ENCODE results near the gene SSBP3. TPM values are rescaled to one million over a fixed set of nuclear protein-coding genes. Genes with fewer than 3 reads are reported as not detected.

The SSBP3 gene
- total RNA-seq, 2 donors from 2014 or later, result 7.9 to 23.1 TPM

- Histone ChIP-seq H3K4me3 (no peak overlapping the region), H3K36me3 (replicated peaks in 1 of 2; ENCODE audit: insufficient read depth in 1 of 2, low read depth in 2 of 2) (no peaks in the 10 kb centered on the region), H3K9me3 (no peaks in the 10 kb centered on the region), H3K27me3 (no peaks in the 10 kb centered on the region), H3K27ac (no peak overlapping the region), H3K4me1 (no peaks in the 10 kb centered on the region)
- TF ChIP-seq CTCF (IDR thresholded peaks at IDR 0.05), result no peak
- no peak for ATAC-seq
- no peak for DNase-seq
- intact Hi-C loops (cut with DNase I), result no loop called here
- 93 to 95% methylated on average over 8 of the region's 8 CpGs for WGBS, 2 donors
Observed at GRCh38 chr1:54265126-54265525, 141.1 kb downstream of the SSBP3 start.

DNA sequence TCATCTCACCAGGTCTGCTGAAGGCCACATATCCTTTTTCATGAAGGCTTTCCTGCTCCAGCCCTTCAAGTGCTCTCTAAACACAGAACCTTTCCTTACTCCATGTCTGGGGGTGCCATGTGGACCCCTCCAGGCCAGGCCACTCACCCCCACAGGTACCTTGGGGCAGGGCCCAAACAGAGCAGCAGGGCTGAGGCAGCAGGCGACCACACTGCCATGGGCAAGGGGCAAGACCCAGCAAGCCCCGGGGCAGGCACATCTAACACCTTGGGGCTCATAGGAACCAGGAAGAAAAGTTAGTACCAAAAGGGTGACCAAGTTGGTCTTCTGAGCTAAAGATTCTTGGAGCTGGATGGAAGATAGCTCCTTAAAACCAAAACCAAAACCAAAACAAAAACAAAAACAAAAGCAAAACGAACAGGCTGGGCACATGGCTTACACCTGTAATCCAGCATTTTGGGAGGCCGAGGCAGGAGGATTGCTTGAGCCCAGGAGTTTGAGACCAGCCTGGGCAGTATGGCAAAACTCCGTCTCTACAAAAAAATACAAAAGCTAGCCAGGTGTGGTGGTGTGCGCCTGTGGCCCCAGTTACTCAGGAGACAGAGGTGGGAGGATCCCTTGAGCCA is 142.5 kb downstream of the SSBP3 start:
- intact Hi-C loops (cut with DNase I), result no loop called here
- DNase-seq, result no peak
- TF ChIP-seq CTCF (IDR thresholded peaks at IDR 0.05) (no peak), POLR2A (IDR thresholded peaks at IDR 0.05) (no peak)

GRCh38 chr1:54262244-54262643 is 143.9 kb downstream of the SSBP3 start:
- intact Hi-C loops (cut with DNase I), result no loop called here

More for the DNA sequence above, 142.5 kb downstream of the SSBP3 start:
- Histone ChIP-seq H3K4me1 (no peaks in the 10 kb centered on the region), H3K9me3 (no peaks in the 10 kb centered on the region), H3K27ac (no peak overlapping the region), H3K4me3 (no peak overlapping the region), H3K36me3 (replicated peaks in 1 of 2; ENCODE audit: insufficient read depth in 1 of 2, low read depth in 2 of 2) (no peaks in the 10 kb centered on the region), H3K27me3 (no peaks in the 10 kb centered on the region)
- 68 to 71% methylated on average over 6 of the region's 6 CpGs for WGBS, 2 donors
- ATAC-seq, result no peak

DNA sequence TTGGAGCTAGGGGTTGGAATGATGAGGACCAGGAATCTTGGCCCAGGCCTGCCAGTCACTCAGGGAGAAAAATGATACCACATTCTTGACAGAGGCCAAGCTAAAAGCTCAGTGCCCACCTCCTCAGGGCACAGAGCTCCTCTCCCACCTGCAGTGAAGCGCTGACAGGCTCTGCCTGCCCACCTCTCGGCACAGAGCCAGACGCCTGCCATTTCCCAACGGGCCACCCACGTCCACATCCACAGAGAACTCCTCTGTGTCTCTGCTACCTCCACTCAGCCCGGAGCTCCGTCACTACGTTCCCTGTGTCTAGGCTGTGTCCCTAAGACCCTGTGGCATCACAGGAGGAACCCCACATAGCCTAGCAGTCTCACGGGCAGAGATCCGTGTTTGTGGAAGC is 145.4 kb downstream of the SSBP3 start:
- no peak overlapping the region for H3K4me3 ChIP-seq
- ATAC-seq (no peak), DNase-seq (no peak)
- H3K4me1 ChIP-seq, result no peaks in the 10 kb centered on the region
- H3K36me3 ChIP-seq (replicated peaks in 1 of 2; ENCODE audit: insufficient read depth in 1 of 2, low read depth in 2 of 2), result no peaks in the 10 kb centered on the region
- no peaks in the 10 kb centered on the region for H3K9me3 ChIP-seq
- TF ChIP-seq CTCF (IDR thresholded peaks at IDR 0.05), result no peak
- TF ChIP-seq POLR2A (IDR thresholded peaks at IDR 0.05), result no peak
- 96% methylated on average over 5 to 10 of the region's 10 CpGs for WGBS, 2 donors
- H3K27me3 ChIP-seq, result no peaks in the 10 kb centered on the region
- no peak overlapping the region for H3K27ac ChIP-seq
- intact Hi-C loops (cut with DNase I), result no loop called here

More at GRCh38 chr1:54262244-54262643, 143.9 kb downstream of the SSBP3 start:
- no peak overlapping the region for H3K27ac ChIP-seq
- WGBS, 2 donors, result 82 to 89% methylated on average over 7 of the region's 7 CpGs
- H3K27me3 ChIP-seq, result no peaks in the 10 kb centered on the region
- no peak overlapping the region for H3K4me3 ChIP-seq
- no peaks in the 10 kb centered on the region for H3K36me3 ChIP-seq (replicated peaks in 1 of 2; ENCODE audit: insufficient read depth in 1 of 2, low read depth in 2 of 2)
- TF ChIP-seq POLR2A (IDR thresholded peaks at IDR 0.05) (no peak), CTCF (IDR thresholded peaks at IDR 0.05) (no peak)
- ATAC-seq (no peak), DNase-seq (no peak)
- H3K9me3 ChIP-seq, result no peaks in the 10 kb centered on the region
- no peaks in the 10 kb centered on the region for H3K4me1 ChIP-seq

GRCh38 chr1:54259546-54260140 is 146.6 kb downstream of the SSBP3 start:
- Histone ChIP-seq H3K36me3 (replicated peaks in 1 of 2; ENCODE audit: insufficient read depth in 1 of 2, low read depth in 2 of 2) (no peaks in the 10 kb centered on the region), H3K27ac (no peak overlapping the region), H3K4me3 (no peak overlapping the region), H3K9me3 (no peaks in the 10 kb centered on the region), H3K27me3 (no peaks in the 10 kb centered on the region), H3K4me1 (no peaks in the 10 kb centered on the region)
- no peak for DNase-seq
- intact Hi-C loops (cut with DNase I), result no loop called here
- no peak for ATAC-seq
- TF ChIP-seq CTCF (IDR thresholded peaks at IDR 0.05), result no peak
- no peak for TF ChIP-seq POLR2A (IDR thresholded peaks at IDR 0.05)
- 89 to 93% methylated on average over 16 of the region's 16 CpGs for WGBS, 2 donors

Data from body of pancreas (tissue), 4 donors.